T-helper 2 cell treated with Interferon-gamma antibody and Interleukin-4, amounts not matched to agents 5 μg/mL and 100 μg/mL, for 36 hours (primary cell): Measurements from ENCODE around the gene SLC31A1.
"Not testable (repeated sequence)": the region's sequence is repeated elsewhere in the genome, so short reads cannot be mapped to it uniquely, and the experiment has no call there.

ENCODE experiments used
- DNase-seq: peaks from one replicate; pipeline ENCODE4 v3.0.0; 2021; ENCODE audit warnings: low spot score
- H3K27ac Mint-ChIP-seq: one replicate; pipeline ENCODE4 v1.8.0; 2021; ENCODE audit warnings: mild to moderate bottlenecking, mixed read lengths
- H3K27me3 Mint-ChIP-seq: one replicate; pipeline ENCODE4 v1.8.0; 2021; ENCODE audit warnings: low read depth, mixed read lengths
- H3K36me3 Mint-ChIP-seq: one replicate; pipeline ENCODE4 v1.8.0; 2021; ENCODE audit warnings: low read depth, mixed read lengths
- H3K4me1 Mint-ChIP-seq: one replicate; pipeline ENCODE4 v1.8.0; 2021; ENCODE audit warnings: low read depth, mixed read lengths
- H3K4me3 Mint-ChIP-seq: one replicate; pipeline ENCODE4 v1.8.0; 2022; ENCODE audit warnings: mild to moderate bottlenecking, moderate library complexity, mixed read lengths
- H3K9me3 Mint-ChIP-seq: one replicate; pipeline ENCODE4 v1.8.0; 2021; ENCODE audit warnings: mixed read lengths

Gene SLC31A1

DNA sequence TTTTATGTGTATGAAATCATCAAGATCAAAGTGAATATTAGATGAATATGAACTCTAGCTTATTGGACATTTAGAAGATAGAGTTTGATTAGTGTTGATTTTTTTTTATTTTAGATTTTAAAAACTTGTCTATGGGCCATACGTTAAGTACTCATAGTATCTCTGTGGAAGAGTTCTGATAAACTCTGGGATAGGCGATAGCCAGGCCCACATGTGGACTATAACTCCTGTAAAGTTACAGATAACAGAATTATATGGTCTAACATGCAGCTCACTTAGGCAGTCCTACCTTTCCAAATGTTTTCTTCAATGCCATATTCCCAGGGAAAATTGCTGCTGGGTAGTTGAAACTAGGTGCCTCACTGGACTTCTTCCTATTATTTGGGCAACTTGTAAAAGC, 10.4 kb downstream of the SLC31A1 start:
- Mint-ChIP-seq H3K4me3 (no peak overlapping the region), H3K27ac (no peak overlapping the region), H3K4me1 (peaks cover 22% of the 10 kb centered on the region), H3K27me3 (no peaks in the 10 kb centered on the region), H3K9me3 (no peaks in the 10 kb centered on the region), H3K36me3 (peaks cover 1% of the 10 kb centered on the region)
- DNase-seq, result no peak

- not testable (repeated sequence) for H3K27ac Mint-ChIP-seq, DNase-seq, H3K9me3 Mint-ChIP-seq, H3K4me3 Mint-ChIP-seq, H3K36me3 Mint-ChIP-seq, H3K27me3 Mint-ChIP-seq
- H3K4me1 Mint-ChIP-seq, result peaks cover 24% of the 10 kb centered on the region
These were observed 14.4 kb downstream of the SLC31A1 start for GRCh38 chr9:113235701-113236255.

- Mint-ChIP-seq H3K4me3 (no peak overlapping the region), H3K4me1 (peaks cover 24% of the 10 kb centered on the region), H3K27ac (no peak overlapping the region), H3K9me3 (no peaks in the 10 kb centered on the region), H3K36me3 (peaks cover 1% of the 10 kb centered on the region), H3K27me3 (no peaks in the 10 kb centered on the region)
- DNase-seq, result no peak
These were observed 15.7 kb downstream of the SLC31A1 start for GRCh38 chr9:113237026-113237425.

DNA sequence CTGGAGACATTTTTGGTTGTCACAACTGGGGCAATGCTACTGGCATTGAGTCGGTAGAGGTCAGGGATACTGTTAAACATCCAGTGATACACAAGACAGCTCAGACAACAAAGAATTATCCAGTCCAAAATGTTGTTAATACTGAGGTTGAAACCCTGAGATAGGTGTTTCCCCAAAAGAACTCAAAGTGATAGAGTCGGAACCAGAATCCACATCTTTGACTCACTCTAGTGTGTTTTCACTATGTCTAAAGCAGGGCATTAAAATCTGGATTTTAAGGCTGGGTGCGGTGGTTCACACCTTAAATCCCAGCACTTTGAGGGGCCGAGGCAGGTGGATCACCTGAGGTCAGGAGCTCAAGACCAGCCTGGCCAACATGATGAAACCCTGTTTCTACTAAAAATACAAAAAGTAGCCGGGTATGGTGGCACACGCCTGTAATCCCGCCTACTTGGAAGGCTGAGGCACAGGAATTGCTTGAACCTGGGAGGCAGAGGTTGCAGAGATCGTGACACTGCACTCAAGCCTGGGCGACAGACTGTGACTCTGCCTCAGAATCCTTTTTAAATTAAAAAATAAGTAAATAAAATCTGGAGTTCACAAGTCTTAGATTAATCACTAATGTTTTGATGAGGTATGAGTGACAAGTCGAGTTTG, 17.0 kb downstream of the SLC31A1 start:
- no peak overlapping the region for H3K4me3 Mint-ChIP-seq
- no peak overlapping the region for H3K27ac Mint-ChIP-seq
- no peak for DNase-seq
- H3K36me3 Mint-ChIP-seq, result no peaks in the 10 kb centered on the region
- H3K27me3 Mint-ChIP-seq, result no peaks in the 10 kb centered on the region
- H3K4me1 Mint-ChIP-seq, result peaks cover 13% of the 10 kb centered on the region
- no peaks in the 10 kb centered on the region for H3K9me3 Mint-ChIP-seq

- H3K9me3 Mint-ChIP-seq, result no peaks in the 10 kb centered on the region
- H3K4me3 Mint-ChIP-seq, result no peak overlapping the region
- no peak for DNase-seq
- no peaks in the 10 kb centered on the region for H3K36me3 Mint-ChIP-seq
- H3K27ac Mint-ChIP-seq, result no peak overlapping the region
- H3K27me3 Mint-ChIP-seq, result no peaks in the 10 kb centered on the region
- peaks cover 12% of the 10 kb centered on the region for H3K4me1 Mint-ChIP-seq
These were observed 17.5 kb downstream of the SLC31A1 start for GRCh38 chr9:113238859-113239232.

- no peaks in the 10 kb centered on the region for H3K27me3 Mint-ChIP-seq
- H3K4me1 Mint-ChIP-seq, result peaks cover 10% of the 10 kb centered on the region
- no peaks in the 10 kb centered on the region for H3K36me3 Mint-ChIP-seq
- no peaks in the 10 kb centered on the region for H3K9me3 Mint-ChIP-seq
- no peak for DNase-seq
- H3K27ac Mint-ChIP-seq, result no peak overlapping the region
- H3K4me3 Mint-ChIP-seq, result no peak overlapping the region
These were observed 19.8 kb downstream of the SLC31A1 start for GRCh38 chr9:113241161-113241560.

DNA sequence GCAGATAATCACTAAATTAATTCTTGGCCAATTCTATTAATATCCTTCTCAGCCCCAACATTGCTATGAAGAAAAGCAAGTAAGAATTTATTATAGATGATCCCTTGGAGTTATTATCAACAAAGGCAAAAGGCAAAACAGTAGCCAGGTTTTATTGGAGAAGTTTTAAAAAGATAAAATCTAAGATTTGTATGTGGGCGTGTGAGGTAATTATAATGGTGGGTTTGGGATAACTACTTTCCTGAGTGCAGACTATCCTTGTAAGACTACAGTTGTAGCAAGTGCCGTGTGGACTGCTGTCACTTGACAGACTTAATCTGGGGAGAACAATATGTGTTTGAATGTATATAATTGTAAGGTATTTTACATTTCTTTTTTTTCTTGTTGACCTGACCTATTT, 23.2 kb downstream of the SLC31A1 start:
- Mint-ChIP-seq H3K27ac (no peak overlapping the region), H3K4me3 (no peak overlapping the region), H3K4me1 (no peaks in the 10 kb centered on the region), H3K9me3 (peaks cover 5% of the 10 kb centered on the region), H3K27me3 (no peaks in the 10 kb centered on the region), H3K36me3 (peaks cover 6% of the 10 kb centered on the region)
- no peak for DNase-seq

- no peak overlapping the region for H3K4me3 Mint-ChIP-seq
- H3K27ac Mint-ChIP-seq, result no peak overlapping the region
- H3K9me3 Mint-ChIP-seq, result peaks cover 8% of the 10 kb centered on the region
- peaks cover 9% of the 10 kb centered on the region for H3K36me3 Mint-ChIP-seq
- H3K4me1 Mint-ChIP-seq, result no peaks in the 10 kb centered on the region
- DNase-seq, result no peak
- no peaks in the 10 kb centered on the region for H3K27me3 Mint-ChIP-seq
These were observed 24.6 kb downstream of the SLC31A1 start for GRCh38 chr9:113245894-113246293.

DNA sequence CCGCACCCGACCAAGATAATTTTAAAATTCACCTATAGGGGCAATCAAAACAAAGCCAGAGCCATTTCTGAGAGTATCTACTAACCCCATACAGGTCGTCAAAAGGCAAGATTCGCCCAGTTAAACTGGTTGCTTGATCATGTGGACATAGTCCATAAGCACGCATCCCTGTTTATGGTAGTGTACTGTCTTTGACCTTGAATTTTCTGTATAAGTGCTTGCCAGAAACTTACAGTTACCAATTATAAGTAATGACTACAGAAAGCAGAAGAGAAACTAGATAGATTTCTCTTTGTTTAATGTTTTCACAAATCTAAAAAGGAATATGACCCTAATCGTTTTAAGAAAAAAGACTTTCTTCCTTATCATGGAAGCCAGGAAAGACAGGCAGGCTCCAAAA, 25.6 kb downstream of the SLC31A1 start:
- Mint-ChIP-seq H3K36me3 (peaks cover 13% of the 10 kb centered on the region), H3K27ac (no peak overlapping the region), H3K4me3 (no peak overlapping the region), H3K27me3 (no peaks in the 10 kb centered on the region), H3K9me3 (peaks cover 8% of the 10 kb centered on the region), H3K4me1 (no peaks in the 10 kb centered on the region)
- DNase-seq, result no peak

DNA sequence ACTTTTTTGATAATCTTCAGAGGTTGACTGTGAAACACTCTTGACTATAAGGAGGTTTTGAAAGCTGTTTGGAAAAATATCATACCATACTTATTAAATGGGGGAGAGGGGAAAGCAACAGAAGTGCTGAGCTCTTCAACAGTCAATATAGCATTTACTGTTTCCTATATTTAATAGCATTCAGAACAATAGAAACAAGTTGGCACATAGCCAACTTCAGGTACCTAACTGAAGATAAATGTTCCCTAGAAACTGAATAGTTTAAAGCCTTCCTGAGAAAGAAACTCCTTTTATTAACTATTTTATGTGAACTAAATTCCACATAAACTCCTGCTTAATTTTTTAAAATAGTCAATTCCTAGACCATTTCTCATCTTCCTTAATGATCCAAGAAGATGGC, 26.3 kb downstream of the SLC31A1 start:
- Mint-ChIP-seq H3K27me3 (no peaks in the 10 kb centered on the region), H3K4me1 (no peaks in the 10 kb centered on the region), H3K9me3 (peaks cover 8% of the 10 kb centered on the region), H3K36me3 (peaks cover 14% of the 10 kb centered on the region), H3K27ac (no peak overlapping the region), H3K4me3 (no peak overlapping the region)
- no peak for DNase-seq

DNA sequence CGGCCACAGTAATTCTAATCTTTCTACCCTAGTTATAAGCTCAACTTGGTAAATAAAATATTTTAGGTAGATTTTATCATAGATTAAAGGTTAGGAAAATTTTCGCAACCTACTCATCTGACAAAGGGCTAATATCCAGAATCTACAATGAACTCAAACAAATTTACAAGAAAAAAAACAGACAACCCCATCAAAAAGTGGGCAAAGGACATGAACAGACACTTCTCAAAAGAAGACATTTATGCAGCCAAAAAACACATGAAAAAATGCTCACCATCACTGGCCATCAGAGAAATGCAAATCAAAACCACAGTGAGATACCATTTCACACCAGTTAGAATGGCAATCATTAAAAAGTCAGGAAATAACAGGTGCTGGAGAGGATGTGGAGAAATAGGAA, 28.3 kb downstream of the SLC31A1 start:
- H3K4me1 Mint-ChIP-seq, H3K27ac Mint-ChIP-seq, H3K4me3 Mint-ChIP-seq, H3K27me3 Mint-ChIP-seq, DNase-seq, H3K9me3 Mint-ChIP-seq: not testable (repeated sequence)
- peaks cover 14% of the 10 kb centered on the region for H3K36me3 Mint-ChIP-seq

DNA sequence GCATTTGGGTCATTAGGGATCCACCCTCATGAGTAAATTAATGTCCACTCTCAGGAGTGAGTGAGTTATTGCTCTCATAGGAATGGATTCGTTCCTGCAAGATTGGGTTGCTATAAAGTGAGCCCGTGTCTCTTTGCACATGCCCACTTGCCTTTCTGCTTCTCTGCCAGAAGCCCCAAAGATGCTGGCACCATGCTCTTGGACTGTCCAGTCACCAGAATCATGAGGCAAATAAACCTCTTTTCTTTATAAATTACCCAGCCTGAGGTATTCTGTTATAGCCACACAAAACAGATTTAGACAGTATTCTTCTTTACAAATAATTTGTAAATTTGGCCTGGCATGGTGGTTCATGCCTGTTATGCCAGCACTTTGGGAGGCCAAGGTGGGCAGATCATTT, 29.5 kb downstream of the SLC31A1 start:
- Mint-ChIP-seq H3K27ac (no peak overlapping the region), H3K9me3 (peaks cover 8% of the 10 kb centered on the region), H3K4me3 (no peak overlapping the region), H3K36me3 (peaks cover 14% of the 10 kb centered on the region), H3K27me3 (no peaks in the 10 kb centered on the region), H3K4me1 (no peaks in the 10 kb centered on the region)
- no peak for DNase-seq

GRCh38 chr9:113254991-113255390, 33.6 kb downstream of the SLC31A1 start:
- no peak for DNase-seq
- no peaks in the 10 kb centered on the region for H3K4me1 Mint-ChIP-seq
- H3K27ac Mint-ChIP-seq, result no peak overlapping the region
- H3K9me3 Mint-ChIP-seq, result peaks cover 3% of the 10 kb centered on the region
- no peaks in the 10 kb centered on the region for H3K27me3 Mint-ChIP-seq
- H3K36me3 Mint-ChIP-seq, result peaks cover 19% of the 10 kb centered on the region
- no peak overlapping the region for H3K4me3 Mint-ChIP-seq

DNA sequence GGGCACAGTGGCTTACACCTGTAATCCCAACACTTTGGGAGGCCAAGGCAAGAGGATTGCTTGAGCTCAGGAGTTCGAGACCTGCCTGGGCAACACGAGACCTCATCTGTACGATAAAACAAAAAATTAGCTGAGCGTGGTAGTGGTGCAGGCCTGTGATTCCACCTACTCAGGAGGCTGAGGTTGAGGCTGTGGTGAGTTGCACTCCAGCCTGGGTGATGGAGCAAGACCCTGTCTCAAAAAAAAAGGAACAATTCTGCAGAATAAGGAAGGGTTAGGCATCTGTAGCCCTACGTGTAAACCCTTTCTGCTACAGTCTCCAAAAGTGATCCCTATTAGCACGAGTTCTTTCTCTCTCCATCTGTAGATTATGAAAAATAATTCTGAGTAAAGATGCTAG, 34.1 kb downstream of the SLC31A1 start:
- Mint-ChIP-seq H3K36me3 (peaks cover 23% of the 10 kb centered on the region), H3K4me3 (no peak overlapping the region), H3K27ac (no peak overlapping the region)

GRCh38 chr9:113257863-113258262, 36.5 kb downstream of the SLC31A1 start:
- Mint-ChIP-seq H3K4me3 (no peak overlapping the region), H3K27ac (no peak overlapping the region)

More for the DNA sequence above, 34.1 kb downstream of the SLC31A1 start:
- DNase-seq, result no peak
- Mint-ChIP-seq H3K27me3 (no peaks in the 10 kb centered on the region), H3K9me3 (peaks cover 3% of the 10 kb centered on the region), H3K4me1 (no peaks in the 10 kb centered on the region)

More at GRCh38 chr9:113257863-113258262, 36.5 kb downstream of the SLC31A1 start:
- no peaks in the 10 kb centered on the region for H3K4me1 Mint-ChIP-seq
- H3K9me3 Mint-ChIP-seq, result no peaks in the 10 kb centered on the region
- no peaks in the 10 kb centered on the region for H3K27me3 Mint-ChIP-seq
- H3K36me3 Mint-ChIP-seq, result peaks cover 26% of the 10 kb centered on the region
- DNase-seq, result no peak
